Omental fat pad (tissue), 4 donors: Measurements from ENCODE around the gene PRPH. TPM values are rescaled to one million over a fixed set of nuclear protein-coding genes. Genes with fewer than 3 reads are reported as not detected.
"Not testable (repeated sequence)": the region's sequence is repeated elsewhere in the genome, so short reads cannot be mapped to it uniquely, and the experiment has no call there.

Source experiments
- ATAC-seq: fragments of 150-250 bp; one replicate; pipeline ENCODE4 v1.9.1; 2016; ENCODE audit warnings: mild to moderate bottlenecking, moderate library complexity; ENCODE audit not compliant: low FRiP score
- DNase-seq: peaks from one replicate; pipeline ENCODE4 v3.0.0-alpha.2; 2019; ENCODE audit warnings: low spot score
- total RNA-seq, 4 donors: library from RNA; depleted of rRNA; stranded (reverse); fragments of >200 nt; gene quantifications; one replicate each; pipeline ENCODE4 v1.1.0, GENCODE V29; 2016
- TF ChIP-seq, protein P1 (sequence below), 3 donors: fragments of 450-650 bp; IDR thresholded peaks; one replicate each; pipeline ENCODE4 v1.5.1; 2016 to 2017; ENCODE audit warnings: antibody characterized with exemption in 3 of 3, mild to moderate bottlenecking in 3 of 3, moderate library complexity in 2 of 3

PRPH gene
- total RNA-seq, 4 donors from 2014 or later, result 1.3 to 4.4 (median 2.7) TPM

GRCh38 chr12:49332891-49333371 is 38.0 kb downstream of the PRPH start:
- DNase-seq, result no peak
- TF ChIP-seq, protein P1, sequence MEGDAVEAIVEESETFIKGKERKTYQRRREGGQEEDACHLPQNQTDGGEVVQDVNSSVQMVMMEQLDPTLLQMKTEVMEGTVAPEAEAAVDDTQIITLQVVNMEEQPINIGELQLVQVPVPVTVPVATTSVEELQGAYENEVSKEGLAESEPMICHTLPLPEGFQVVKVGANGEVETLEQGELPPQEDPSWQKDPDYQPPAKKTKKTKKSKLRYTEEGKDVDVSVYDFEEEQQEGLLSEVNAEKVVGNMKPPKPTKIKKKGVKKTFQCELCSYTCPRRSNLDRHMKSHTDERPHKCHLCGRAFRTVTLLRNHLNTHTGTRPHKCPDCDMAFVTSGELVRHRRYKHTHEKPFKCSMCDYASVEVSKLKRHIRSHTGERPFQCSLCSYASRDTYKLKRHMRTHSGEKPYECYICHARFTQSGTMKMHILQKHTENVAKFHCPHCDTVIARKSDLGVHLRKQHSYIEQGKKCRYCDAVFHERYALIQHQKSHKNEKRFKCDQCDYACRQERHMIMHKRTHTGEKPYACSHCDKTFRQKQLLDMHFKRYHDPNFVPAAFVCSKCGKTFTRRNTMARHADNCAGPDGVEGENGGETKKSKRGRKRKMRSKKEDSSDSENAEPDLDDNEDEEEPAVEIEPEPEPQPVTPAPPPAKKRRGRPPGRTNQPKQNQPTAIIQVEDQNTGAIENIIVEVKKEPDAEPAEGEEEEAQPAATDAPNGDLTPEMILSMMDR (IDR thresholded peaks at IDR 0.05), result no peak
- ATAC-seq, result no peak

- not testable (repeated sequence) for ATAC-seq, DNase-seq
Observed at GRCh38 chr12:49333778-49334177, 38.8 kb downstream of the PRPH start.

GRCh38 chr12:49334226-49334625 is 39.3 kb downstream of the PRPH start:
- DNase-seq, result no peak
- no peak for ATAC-seq
- TF ChIP-seq, protein P1 (IDR thresholded peaks at IDR 0.05), result no peak

- no peak for ATAC-seq
Observed at GRCh38 chr12:49334681-49335080, 39.7 kb downstream of the PRPH start.

GRCh38 chr12:49335118-49335954 is 40.4 kb downstream of the PRPH start:
- no peak for ATAC-seq
- DNase-seq, result no peak
- TF ChIP-seq, protein P1 (IDR thresholded peaks at IDR 0.05), result no peak

More at GRCh38 chr12:49334681-49335080, 39.7 kb downstream of the PRPH start:
- DNase-seq, result no peak
- TF ChIP-seq, protein P1 (IDR thresholded peaks at IDR 0.05), result no peak

GRCh38 chr12:49335955-49336644 is 41.2 kb downstream of the PRPH start:
- TF ChIP-seq, protein P1 (IDR thresholded peaks at IDR 0.05), result no peak
- ATAC-seq, result no peak
- no peak for DNase-seq
